Keratinocyte (primary cell): ENCODE results near the gene PARD6G.

Experiments
- EZH2 ChIP-seq: IDR thresholded peaks from one replicate; pipeline ENCODE4 v1.6.1; 2012; ENCODE audit warnings: inconsistent platforms, mild to moderate bottlenecking, low read length, moderate library complexity
- TF ChIP-seq, protein P1 (sequence below), 3 experiments: IDR thresholded peaks in 1 of 3; conservative IDR thresholded peaks in 1 of 3; optimal IDR thresholded peaks in 1 of 3; 2 replicates in 2 of 3; 3 replicates in 1 of 3; pipeline versions ENCODE3 to v1.5.1; 2011; ENCODE audit warnings: low read length in 3 of 3, mild to moderate bottlenecking in 3 of 3, moderate library complexity in 2 of 3, control low read depth in 1 of 3, inconsistent platforms in 1 of 3; ENCODE audit not compliant: insufficient read depth in 2 of 3; ENCODE audit errors: extremely low read depth in 1 of 3

DNA sequence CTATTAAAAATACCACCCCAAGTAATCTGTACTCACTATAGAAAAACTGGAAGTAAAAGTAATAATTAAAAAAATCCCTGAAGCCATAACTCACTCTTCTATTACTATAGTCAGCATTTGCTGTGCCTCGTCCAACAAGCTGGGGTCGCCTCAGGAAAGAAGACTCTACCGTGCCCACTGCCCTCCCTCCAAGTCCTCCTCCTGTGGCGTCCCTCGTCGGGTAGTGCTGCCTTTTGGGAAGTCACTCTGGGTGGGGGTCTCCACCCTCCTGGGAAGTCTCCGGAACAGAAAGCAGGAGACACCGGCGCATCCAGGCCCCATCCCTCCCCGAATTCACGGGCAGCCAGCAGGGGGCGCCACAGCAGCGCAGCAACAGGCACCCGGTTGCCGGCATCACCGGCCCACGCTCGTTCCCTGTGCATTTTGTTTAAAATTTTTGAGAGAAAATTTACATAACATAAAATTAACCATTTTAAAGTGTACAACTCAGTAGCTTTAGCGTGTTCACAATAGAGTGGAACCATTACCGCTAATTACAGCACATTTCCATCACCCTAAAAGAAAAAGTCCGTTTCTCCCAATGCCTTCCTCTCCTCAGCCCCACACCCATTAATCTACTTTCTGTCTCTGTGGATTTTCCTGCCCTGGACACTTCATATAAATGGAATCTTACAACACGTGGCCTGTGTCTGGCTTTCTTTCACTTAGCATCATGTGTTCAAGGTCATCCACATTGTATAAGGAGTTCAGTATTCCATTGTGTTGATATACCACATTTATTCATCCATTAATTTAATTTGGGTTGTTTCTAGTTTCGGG, 76.1 kb downstream of the PARD6G start:
- TF ChIP-seq, protein P1, sequence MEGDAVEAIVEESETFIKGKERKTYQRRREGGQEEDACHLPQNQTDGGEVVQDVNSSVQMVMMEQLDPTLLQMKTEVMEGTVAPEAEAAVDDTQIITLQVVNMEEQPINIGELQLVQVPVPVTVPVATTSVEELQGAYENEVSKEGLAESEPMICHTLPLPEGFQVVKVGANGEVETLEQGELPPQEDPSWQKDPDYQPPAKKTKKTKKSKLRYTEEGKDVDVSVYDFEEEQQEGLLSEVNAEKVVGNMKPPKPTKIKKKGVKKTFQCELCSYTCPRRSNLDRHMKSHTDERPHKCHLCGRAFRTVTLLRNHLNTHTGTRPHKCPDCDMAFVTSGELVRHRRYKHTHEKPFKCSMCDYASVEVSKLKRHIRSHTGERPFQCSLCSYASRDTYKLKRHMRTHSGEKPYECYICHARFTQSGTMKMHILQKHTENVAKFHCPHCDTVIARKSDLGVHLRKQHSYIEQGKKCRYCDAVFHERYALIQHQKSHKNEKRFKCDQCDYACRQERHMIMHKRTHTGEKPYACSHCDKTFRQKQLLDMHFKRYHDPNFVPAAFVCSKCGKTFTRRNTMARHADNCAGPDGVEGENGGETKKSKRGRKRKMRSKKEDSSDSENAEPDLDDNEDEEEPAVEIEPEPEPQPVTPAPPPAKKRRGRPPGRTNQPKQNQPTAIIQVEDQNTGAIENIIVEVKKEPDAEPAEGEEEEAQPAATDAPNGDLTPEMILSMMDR (optimal IDR thresholded peaks at IDR 0.05 in 1 of 3, IDR thresholded peaks at IDR 0.05 in 1 of 3, conservative IDR thresholded peaks at IDR 0.05 in 1 of 3; ENCODE audit: extremely low read depth in 1 of 3, insufficient read depth in 2 of 3, low read length in 3 of 3) = peak in 2 of 3 experiments; percentile 89 to 96
- no peak for TF ChIP-seq EZH2
